ENCODE data around the gene ETV1. TPM values are rescaled to one million over a fixed set of nuclear protein-coding genes. Genes with fewer than 3 reads are reported as not detected.

Gene ETV1
- total RNA-seq, 1 experiment from 2014 or later, result 68.5 TPM

DNA sequence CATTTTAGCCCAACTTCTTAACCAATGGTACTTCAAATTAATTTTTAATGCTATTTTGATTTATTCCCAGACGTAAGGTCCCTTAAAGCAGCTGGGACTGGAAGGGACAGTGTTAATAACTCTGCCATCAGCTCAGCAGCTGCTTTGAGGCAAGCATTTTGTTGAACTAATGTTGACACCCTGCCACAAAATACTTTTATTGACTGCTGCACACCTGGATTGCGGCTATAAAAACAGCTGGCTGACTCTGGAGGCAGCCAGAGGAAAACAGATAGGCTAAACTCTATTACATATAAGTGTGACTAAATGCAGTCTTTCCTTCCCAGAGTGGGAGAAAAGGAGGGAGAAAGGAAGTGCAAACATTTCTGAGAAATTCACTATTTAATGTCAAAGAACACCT lies 77.6 kb downstream of the ETV1 start:
- Histone ChIP-seq H2AK5ac (ENCODE audit: insufficient read length, low read length) (no peak overlapping the region), H2BK12ac (ENCODE audit: insufficient read length, low read depth, low read length) (no peak overlapping the region), H3K23ac (ENCODE audit: insufficient read length, low read depth, low read length) (no peak overlapping the region), H3K18ac (ENCODE audit: insufficient read length, low read depth, low read length) (no peak overlapping the region), H4K8ac (replicated peaks; ENCODE audit: insufficient read length, low read depth, low read length) (no peak overlapping the region), H2BK5ac (ENCODE audit: insufficient read length, low read length) (no peak overlapping the region), H3T11ph (ENCODE audit: low read length) (no peak overlapping the region), H3K79me2 (ENCODE audit: insufficient read depth, low read length) (no peaks in the 10 kb centered on the region), H3K4me2 (ENCODE audit: insufficient read depth, insufficient read length, low read length) (no peak overlapping the region), H3K27ac (ENCODE audit: insufficient read length, low read depth, low read length) (no peak overlapping the region), H4K91ac (ENCODE audit: insufficient read length, low read depth, low read length) (no peak overlapping the region), H3K4ac (ENCODE audit: low read depth, low read length) (no peak overlapping the region), H3K4me1 (ENCODE audit: insufficient read depth, low read length) (no peaks in the 10 kb centered on the region), H4K5ac (ENCODE audit: insufficient read length, low read depth, low read length) (no peak overlapping the region), H2BK120ac (ENCODE audit: low read depth, low read length, poor library complexity, severe bottlenecking) (no peak overlapping the region), H3K56ac (ENCODE audit: insufficient read length, low read depth, low read length) (no peak overlapping the region), H3K27me3 (ENCODE audit: insufficient read depth, low read length) (no peaks in the 10 kb centered on the region), H2BK20ac (ENCODE audit: low read depth, low read length, poor library complexity, severe bottlenecking) (no peak overlapping the region), H3K9ac (ENCODE audit: extremely low read depth, insufficient read length, low read length) (no peak overlapping the region), H2BK15ac (ENCODE audit: low read depth, low read length) (no peak overlapping the region), H3K14ac (ENCODE audit: insufficient read depth, low read length) (no peak overlapping the region), H3K9me3 (ENCODE audit: control insufficient read depth, low read depth, low read length) (no peaks in the 10 kb centered on the region), H4K20me1 (ENCODE audit: control insufficient read depth, insufficient read depth, insufficient read length) (no peaks in the 10 kb centered on the region), H2AFZ (ENCODE audit: low read length) (no peak overlapping the region), H3K23me2 (ENCODE audit: insufficient read length, low read depth, low read length, poor library complexity, severe bottlenecking) (no peaks in the 10 kb centered on the region), H3K79me1 (ENCODE audit: insufficient read depth, low read depth, low read length, poor library complexity, severe bottlenecking) (no peaks in the 10 kb centered on the region)
- H3K27me3 Mint-ChIP-seq (ENCODE audit: low read depth), result no peaks in the 10 kb centered on the region
- peaks cover 11 to 27% of the 10 kb centered on the region in 2 experiments for H3K4me1 Mint-ChIP-seq
- DNase-seq, result no peak
- no peaks in the 10 kb centered on the region for H3K9me3 Mint-ChIP-seq
- TF ChIP-seq, protein P1, sequence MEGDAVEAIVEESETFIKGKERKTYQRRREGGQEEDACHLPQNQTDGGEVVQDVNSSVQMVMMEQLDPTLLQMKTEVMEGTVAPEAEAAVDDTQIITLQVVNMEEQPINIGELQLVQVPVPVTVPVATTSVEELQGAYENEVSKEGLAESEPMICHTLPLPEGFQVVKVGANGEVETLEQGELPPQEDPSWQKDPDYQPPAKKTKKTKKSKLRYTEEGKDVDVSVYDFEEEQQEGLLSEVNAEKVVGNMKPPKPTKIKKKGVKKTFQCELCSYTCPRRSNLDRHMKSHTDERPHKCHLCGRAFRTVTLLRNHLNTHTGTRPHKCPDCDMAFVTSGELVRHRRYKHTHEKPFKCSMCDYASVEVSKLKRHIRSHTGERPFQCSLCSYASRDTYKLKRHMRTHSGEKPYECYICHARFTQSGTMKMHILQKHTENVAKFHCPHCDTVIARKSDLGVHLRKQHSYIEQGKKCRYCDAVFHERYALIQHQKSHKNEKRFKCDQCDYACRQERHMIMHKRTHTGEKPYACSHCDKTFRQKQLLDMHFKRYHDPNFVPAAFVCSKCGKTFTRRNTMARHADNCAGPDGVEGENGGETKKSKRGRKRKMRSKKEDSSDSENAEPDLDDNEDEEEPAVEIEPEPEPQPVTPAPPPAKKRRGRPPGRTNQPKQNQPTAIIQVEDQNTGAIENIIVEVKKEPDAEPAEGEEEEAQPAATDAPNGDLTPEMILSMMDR (conservative IDR thresholded peaks at IDR 0.05), result no peak
- H3K27ac Mint-ChIP-seq, result no peak overlapping the region; a peak in 1 of 7 replicates
- no CpG with 5 or more reads among the region's 2 CpGs for WGBS (ENCODE audit: extremely low coverage, insufficient read length, low lambda C conversion rate)
- peaks cover 4 to 21% (median 8%) of the 10 kb centered on the region in 3 experiments; a peak in 3 of 7 replicates for H3K36me3 Mint-ChIP-seq (ENCODE audit: insufficient read depth in 1 of 3, low read depth in 3 of 3)
- H3K4me3 Mint-ChIP-seq, result no peak overlapping the region
